Esophagus muscularis mucosa (tissue), 4 donors: ENCODE data around the gene IFT88. TPM values are rescaled to one million over a fixed set of nuclear protein-coding genes. Genes with fewer than 3 reads are reported as not detected.

Experiments used
- DNase-seq: peaks from one replicate; pipeline ENCODE4 v3.0.0-alpha.2; 2017; ENCODE audit errors: extremely low spot score
- H3K27ac ChIP-seq, 4 donors: fragments of 200-600 bp; sonication (generic); replicated peaks in 1 of 4; 1 replicate in 3 of 4; 2 replicates in 1 of 4; pipeline ENCODE4 v1.5.1; 2016 to 2019; ENCODE audit warnings: mild to moderate bottlenecking in 1 of 4
- H3K27me3 ChIP-seq, 4 donors: fragments of 200-600 bp; sonication (generic); one replicate each; pipeline versions ENCODE4 v1.5.1 to v1.6.0; 2016 to 2019
- H3K36me3 ChIP-seq, 4 donors: fragments of 200-600 bp; sonication (generic); one replicate each; pipeline ENCODE4 v1.5.1; 2016 to 2019
- H3K4me1 ChIP-seq, 4 donors: fragments of 200-600 bp; sonication (generic); one replicate each; pipeline ENCODE4 v1.5.1; 2016 to 2019
- H3K4me3 ChIP-seq, 4 donors: fragments of 200-600 bp; sonication (generic); 1 replicate in 2 of 4; 2 replicates in 2 of 4; pipeline ENCODE4 v1.5.1; 2016 to 2019; ENCODE audit warnings: mild to moderate bottlenecking in 4 of 4, moderate library complexity in 1 of 4
- H3K9me3 ChIP-seq, 4 donors: fragments of 200-600 bp; sonication (generic); 1 replicate in 3 of 4; 2 replicates in 1 of 4; pipeline ENCODE4 v1.5.1; 2016 to 2019
- EP300 ChIP-seq: sonication (generic); formaldehyde crosslinking; IDR thresholded peaks from one replicate; pipeline ENCODE4 v1.6.1; 2017; ENCODE audit warnings: antibody characterized with exemption
- POLR2A ChIP-seq: fragments of 450-650 bp; IDR thresholded peaks from one replicate; pipeline ENCODE4 v1.6.1; 2017; ENCODE audit warnings: antibody characterized with exemption, moderate library complexity, mild to moderate bottlenecking, low read depth
- POLR2AphosphoS5 ChIP-seq, 2 donors: sonication (generic); formaldehyde crosslinking; IDR thresholded peaks; one replicate each; pipeline ENCODE4 v1.6.1; 2017; ENCODE audit warnings: antibody characterized with exemption in 2 of 2
- WGBS: methylation state at CpG from one replicate; pipeline ENCODE4 v1.1.5; 2018; 5-methylcytosine and 5-hydroxymethylcytosine counted together
- intact Hi-C: fragments of 100-400 bp; cut with DNase I; formaldehyde crosslinking; loops from one replicate; pipeline ENCODE4 v1.15.1; 2023
- total RNA-seq, 4 donors: library from RNA; depleted of rRNA; stranded (reverse); fragments of >200 nt; gene quantifications; one replicate each; pipeline versions ENCODE4 v1.1.0 to v1.2.1, GENCODE V29; 2016
- TF ChIP-seq, protein P1 (sequence below), 3 experiments: fragments of 200-600 bp in 2 of 3; fragments of 450-650 bp in 1 of 3; sonication (generic) in 2 of 3; IDR thresholded peaks; one replicate each; pipeline ENCODE4 v1.5.1; 2017 to 2019; ENCODE audit warnings: antibody characterized with exemption in 3 of 3, mild to moderate bottlenecking in 2 of 3, moderate library complexity in 1 of 3

The IFT88 gene
- total RNA-seq, 4 donors from 2014 or later, result 10.4 to 13.7 (median 11.5) TPM

DNA sequence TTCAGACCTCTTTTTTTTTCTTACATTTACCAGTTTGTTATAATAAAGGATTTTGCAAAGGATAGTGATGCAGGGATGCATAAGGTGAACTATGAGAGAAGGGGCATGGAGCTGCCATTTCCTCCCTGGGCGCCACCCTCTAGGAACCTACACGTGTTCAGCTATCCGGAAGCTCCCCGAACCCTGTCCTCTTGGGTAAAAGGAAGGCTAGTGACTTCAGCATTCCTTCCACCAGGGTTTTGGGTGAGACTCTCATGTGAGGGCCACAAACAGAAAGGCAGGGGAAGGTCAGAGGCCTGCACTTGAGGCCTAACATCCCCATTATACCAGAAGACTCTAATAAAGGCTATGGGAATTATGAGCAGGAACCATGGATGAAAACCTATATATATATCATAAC, 57.3 kb downstream of the IFT88 start:
- Histone ChIP-seq H3K4me1 (no peaks in the 10 kb centered on the region), H3K27me3 (no peaks in the 10 kb centered on the region), H3K4me3 (no peak overlapping the region), H3K27ac (no peak overlapping the region), H3K9me3 (peaks cover 0 to 10% (median 5%) of the 10 kb centered on the region in 4 donors), H3K36me3 (peaks cover 0 to 40% (median 18%) of the 10 kb centered on the region in 4 donors)
- intact Hi-C loops, result no loop called here
- TF ChIP-seq POLR2A, result no peak
- TF ChIP-seq, protein P1, sequence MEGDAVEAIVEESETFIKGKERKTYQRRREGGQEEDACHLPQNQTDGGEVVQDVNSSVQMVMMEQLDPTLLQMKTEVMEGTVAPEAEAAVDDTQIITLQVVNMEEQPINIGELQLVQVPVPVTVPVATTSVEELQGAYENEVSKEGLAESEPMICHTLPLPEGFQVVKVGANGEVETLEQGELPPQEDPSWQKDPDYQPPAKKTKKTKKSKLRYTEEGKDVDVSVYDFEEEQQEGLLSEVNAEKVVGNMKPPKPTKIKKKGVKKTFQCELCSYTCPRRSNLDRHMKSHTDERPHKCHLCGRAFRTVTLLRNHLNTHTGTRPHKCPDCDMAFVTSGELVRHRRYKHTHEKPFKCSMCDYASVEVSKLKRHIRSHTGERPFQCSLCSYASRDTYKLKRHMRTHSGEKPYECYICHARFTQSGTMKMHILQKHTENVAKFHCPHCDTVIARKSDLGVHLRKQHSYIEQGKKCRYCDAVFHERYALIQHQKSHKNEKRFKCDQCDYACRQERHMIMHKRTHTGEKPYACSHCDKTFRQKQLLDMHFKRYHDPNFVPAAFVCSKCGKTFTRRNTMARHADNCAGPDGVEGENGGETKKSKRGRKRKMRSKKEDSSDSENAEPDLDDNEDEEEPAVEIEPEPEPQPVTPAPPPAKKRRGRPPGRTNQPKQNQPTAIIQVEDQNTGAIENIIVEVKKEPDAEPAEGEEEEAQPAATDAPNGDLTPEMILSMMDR (IDR thresholded peaks at IDR 0.05), result no peak
- DNase-seq, result no peak
- 98% methylated on average over 4 of the region's 4 CpGs for WGBS

DNA sequence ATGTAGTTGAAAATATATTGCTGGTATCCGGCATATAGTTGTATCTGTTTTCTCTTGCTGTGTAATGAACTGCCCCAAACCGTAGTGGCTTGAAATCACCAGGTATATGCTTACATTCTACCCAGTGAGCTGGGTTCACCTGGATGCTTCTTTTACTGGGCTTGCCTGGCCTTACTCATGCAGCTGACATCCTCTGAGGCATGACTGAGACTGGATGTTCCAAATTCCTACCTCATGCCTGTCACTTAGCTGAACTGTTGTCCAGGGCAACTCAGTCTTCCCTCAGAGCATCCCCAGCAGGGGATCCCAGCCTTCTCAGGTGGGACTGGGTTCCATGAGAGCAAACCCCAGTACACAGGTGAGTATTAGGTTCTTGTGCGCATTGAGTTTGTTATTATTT, 66.8 kb downstream of the IFT88 start:
- TF ChIP-seq EP300 (no peak), POLR2AphosphoS5 (IDR thresholded peaks at IDR 0.05) (no peak), POLR2A (no peak)
- TF ChIP-seq, protein P1 (IDR thresholded peaks at IDR 0.05), result no peak
- intact Hi-C loops, result no loop called here
- H3K4me3 ChIP-seq, result no peak overlapping the region
- H3K27ac ChIP-seq, result no peak overlapping the region
- WGBS, result 95% methylated on average over 3 of the region's 3 CpGs
- no peaks in the 10 kb centered on the region for H3K9me3 ChIP-seq
- DNase-seq, result no peak
- H3K36me3 ChIP-seq, result peaks cover 0 to 49% (median 6%) of the 10 kb centered on the region in 4 donors
- no peaks in the 10 kb centered on the region for H3K4me1 ChIP-seq
- H3K27me3 ChIP-seq, result no peaks in the 10 kb centered on the region

DNA sequence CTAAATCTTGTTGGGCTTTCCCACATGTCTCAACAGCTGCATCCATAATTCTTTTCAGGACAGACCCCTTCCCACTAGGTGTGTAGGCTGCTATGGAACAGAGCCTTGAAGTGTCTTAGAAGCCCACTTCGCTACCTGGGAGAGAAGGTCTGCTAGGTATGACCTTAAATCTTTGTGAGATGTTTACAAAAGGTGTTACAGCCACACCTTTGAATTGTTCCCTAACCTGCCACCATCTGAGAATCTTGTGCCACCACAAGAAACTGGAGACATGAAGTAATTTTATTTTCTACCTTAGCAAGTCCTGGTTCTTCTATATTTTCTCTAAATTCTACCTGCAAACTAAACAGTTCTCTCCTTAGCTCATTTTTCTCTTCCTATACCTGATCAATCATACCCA, 69.1 kb downstream of the IFT88 start:
- intact Hi-C loops, result no loop called here
- DNase-seq, result no peak
- Histone ChIP-seq H3K4me1 (no peaks in the 10 kb centered on the region), H3K9me3 (no peaks in the 10 kb centered on the region), H3K27ac (no peak overlapping the region), H3K4me3 (no peak overlapping the region), H3K27me3 (no peaks in the 10 kb centered on the region), H3K36me3 (peaks cover 0 to 57% (median 6%) of the 10 kb centered on the region in 4 donors)
- 100% methylated on average over 1 of the region's 1 CpG for WGBS
- TF ChIP-seq, protein P1 (IDR thresholded peaks at IDR 0.05), result no peak
- no peak for TF ChIP-seq POLR2A
- TF ChIP-seq POLR2AphosphoS5 (IDR thresholded peaks at IDR 0.05), result no peak
- no peak for TF ChIP-seq EP300

DNA sequence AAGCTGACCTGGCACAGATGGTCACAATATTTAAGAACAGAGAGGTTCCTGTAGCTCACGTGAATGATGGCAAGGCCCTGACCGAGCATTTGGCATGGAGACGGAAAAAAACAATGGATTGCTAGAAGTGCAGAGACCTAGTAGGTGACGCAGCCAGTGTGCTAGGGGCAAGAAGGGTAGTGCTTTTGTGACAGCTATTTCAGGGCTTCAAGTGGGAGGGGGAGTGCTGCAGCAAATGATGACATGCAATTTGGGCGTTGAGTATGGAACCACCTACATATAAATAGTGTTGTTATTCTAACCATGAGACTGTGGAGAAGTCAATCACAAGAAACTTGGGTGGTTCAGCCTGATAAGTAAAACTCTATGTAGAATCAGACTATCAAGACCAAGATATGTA, 70.9 kb downstream of the IFT88 start:
- no peak for TF ChIP-seq POLR2AphosphoS5 (IDR thresholded peaks at IDR 0.05)
- TF ChIP-seq, protein P1 (IDR thresholded peaks at IDR 0.05), result no peak
- peaks cover 0 to 42% (median 6%) of the 10 kb centered on the region in 4 donors for H3K36me3 ChIP-seq
- no peak for DNase-seq
- intact Hi-C loops, result no loop called here
- H3K9me3 ChIP-seq, result no peaks in the 10 kb centered on the region
- H3K27me3 ChIP-seq, result no peaks in the 10 kb centered on the region
- no peak overlapping the region for H3K27ac ChIP-seq
- WGBS, result 97% methylated on average over 5 of the region's 5 CpGs
- H3K4me3 ChIP-seq, result no peak overlapping the region
- no peaks in the 10 kb centered on the region for H3K4me1 ChIP-seq

DNA sequence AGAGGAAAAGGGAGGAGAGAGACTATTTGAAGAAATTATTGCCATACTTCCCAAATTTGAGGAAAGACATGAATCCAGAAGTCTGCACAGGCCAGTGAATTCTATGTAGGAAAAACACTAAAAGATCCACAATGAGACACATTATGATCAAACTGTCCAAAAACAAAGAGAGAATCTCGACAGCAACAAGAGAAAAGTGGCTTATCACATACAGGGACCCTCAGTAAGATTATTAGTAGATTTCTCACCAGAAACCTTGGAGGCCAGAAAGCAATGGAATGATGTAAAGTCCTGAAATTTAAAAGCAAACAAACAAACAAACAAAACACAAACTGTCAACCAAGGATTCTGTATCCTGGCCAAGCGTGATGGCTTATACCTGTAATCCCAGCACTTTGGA, 80.8 kb downstream of the IFT88 start:
- intact Hi-C loops, result no loop called here
- H3K4me1 ChIP-seq, result no peaks in the 10 kb centered on the region
- TF ChIP-seq EP300 (no peak), POLR2A (no peak), POLR2AphosphoS5 (IDR thresholded peaks at IDR 0.05) (no peak)
- TF ChIP-seq, protein P1 (IDR thresholded peaks at IDR 0.05), result no peak
- H3K27ac ChIP-seq, result no peak overlapping the region
- H3K4me3 ChIP-seq, result no peak overlapping the region
- no peak for DNase-seq
- 98% methylated on average over 2 of the region's 2 CpGs for WGBS
- H3K36me3 ChIP-seq, result peaks cover 0 to 18% (median 3%) of the 10 kb centered on the region in 4 donors
- no peaks in the 10 kb centered on the region for H3K27me3 ChIP-seq
- no peaks in the 10 kb centered on the region for H3K9me3 ChIP-seq
